ENCODE measurements around the gene OPCML.

The OPCML gene

DNA sequence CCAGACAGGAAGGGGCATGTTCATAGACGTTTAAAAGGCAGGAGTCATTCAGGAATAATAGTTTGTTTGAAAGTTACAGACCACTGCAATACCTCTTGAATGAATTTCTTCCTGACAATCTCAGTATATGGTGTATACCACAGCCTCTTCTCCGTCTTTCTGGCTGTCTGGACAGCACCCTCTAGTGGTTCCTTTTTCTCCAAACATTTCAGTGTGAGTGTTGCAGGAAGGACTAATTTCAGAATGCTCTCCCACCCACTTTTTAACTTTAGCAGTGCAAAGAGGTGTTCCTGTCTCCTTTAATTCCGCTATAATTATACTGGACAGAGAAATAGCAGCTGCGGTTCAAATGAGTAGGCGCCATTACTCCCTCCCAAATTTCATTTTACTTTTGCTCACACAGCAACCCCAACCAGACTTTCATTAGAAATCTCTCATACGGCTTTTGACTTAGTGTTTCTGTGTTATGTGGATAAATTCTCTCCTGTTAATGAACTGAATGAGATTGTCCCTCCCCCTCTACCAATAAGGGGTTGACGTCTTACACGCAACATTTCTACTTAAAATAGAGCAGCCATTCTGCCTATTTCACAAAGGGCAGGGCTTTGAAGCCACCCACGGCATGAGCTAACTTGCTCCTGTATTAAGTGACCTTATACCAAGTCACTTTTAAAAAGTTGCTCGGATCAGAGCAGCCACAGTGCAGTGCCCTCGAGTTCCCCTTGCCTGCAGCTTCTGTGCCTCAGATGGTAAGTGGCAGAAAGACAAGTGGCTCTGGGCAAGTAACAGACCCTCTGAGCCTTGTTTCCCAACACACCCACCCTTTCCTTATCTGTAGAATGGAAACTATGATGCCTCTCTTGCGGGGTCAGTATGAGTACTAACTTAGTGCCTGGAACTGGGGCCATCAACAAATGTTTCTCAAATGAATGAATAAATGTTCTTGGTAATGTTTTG is 368.6 kb downstream of the OPCML start:
- Mint-ChIP-seq H3K27me3 (ENCODE audit: low read depth, poor library complexity) (peaks cover 40% of the 10 kb centered on the region), H3K36me3 (ENCODE audit: low read depth) (no peaks in the 10 kb centered on the region), H3K4me3 (no peak overlapping the region), H3K4me1 (no peaks in the 10 kb centered on the region), H3K9me3 (no peaks in the 10 kb centered on the region), H3K27ac (no peak overlapping the region)
- TF ChIP-seq, protein P1, sequence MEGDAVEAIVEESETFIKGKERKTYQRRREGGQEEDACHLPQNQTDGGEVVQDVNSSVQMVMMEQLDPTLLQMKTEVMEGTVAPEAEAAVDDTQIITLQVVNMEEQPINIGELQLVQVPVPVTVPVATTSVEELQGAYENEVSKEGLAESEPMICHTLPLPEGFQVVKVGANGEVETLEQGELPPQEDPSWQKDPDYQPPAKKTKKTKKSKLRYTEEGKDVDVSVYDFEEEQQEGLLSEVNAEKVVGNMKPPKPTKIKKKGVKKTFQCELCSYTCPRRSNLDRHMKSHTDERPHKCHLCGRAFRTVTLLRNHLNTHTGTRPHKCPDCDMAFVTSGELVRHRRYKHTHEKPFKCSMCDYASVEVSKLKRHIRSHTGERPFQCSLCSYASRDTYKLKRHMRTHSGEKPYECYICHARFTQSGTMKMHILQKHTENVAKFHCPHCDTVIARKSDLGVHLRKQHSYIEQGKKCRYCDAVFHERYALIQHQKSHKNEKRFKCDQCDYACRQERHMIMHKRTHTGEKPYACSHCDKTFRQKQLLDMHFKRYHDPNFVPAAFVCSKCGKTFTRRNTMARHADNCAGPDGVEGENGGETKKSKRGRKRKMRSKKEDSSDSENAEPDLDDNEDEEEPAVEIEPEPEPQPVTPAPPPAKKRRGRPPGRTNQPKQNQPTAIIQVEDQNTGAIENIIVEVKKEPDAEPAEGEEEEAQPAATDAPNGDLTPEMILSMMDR (IDR thresholded peaks at IDR 0.05) = peak; percentile 84
- peak; percentile 21 for DNase-seq

DNA sequence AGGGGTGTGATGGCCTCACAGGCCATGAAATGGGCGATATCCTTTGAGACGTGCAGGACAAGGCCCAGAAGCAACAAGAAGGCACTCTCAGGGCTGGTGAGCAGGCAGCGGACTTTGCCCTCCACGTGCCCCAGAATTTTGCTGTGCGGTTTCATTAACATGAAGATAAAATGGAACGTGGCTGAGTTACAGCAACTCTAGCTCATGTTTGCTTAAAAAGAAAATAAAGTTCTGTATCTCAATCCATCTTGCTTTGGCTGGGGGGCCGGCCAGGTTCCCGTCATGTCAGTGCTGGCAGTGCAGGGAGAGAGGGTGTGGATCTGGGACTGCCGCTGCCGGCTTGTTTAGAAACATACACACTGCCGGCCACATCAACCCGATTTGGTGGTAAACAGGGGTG is 370.1 kb downstream of the OPCML start:
- Mint-ChIP-seq H3K4me1 (no peaks in the 10 kb centered on the region), H3K4me3 (no peak overlapping the region), H3K27me3 (ENCODE audit: low read depth, poor library complexity) (peaks cover 45% of the 10 kb centered on the region), H3K36me3 (ENCODE audit: low read depth) (no peaks in the 10 kb centered on the region), H3K9me3 (no peaks in the 10 kb centered on the region), H3K27ac (no peak overlapping the region)
- no peak for DNase-seq
- TF ChIP-seq, protein P1 (IDR thresholded peaks at IDR 0.05) = no peak

DNA sequence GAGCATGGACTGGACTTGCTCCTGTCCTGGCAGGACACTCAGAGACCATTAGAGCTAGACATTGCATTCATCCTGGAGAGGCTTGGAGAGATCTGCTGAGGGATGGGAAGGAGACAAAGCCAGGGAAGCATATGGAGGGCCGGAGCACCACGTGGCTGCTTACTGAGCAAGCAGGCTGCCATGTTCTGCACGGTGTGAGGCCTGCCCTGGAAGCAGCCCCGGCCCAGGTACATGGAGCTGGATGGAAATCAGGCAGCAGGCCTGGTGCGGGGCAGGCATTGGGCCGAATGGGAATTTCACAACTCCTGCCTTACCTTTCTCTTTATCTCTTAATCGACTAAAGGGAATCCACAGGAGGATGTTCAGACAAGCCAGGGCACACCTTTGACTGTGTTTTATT is 371.5 kb downstream of the OPCML start:
- no peaks in the 10 kb centered on the region for H3K36me3 Mint-ChIP-seq (ENCODE audit: low read depth)
- TF ChIP-seq, protein P1 (IDR thresholded peaks at IDR 0.05) = no peak
- H3K9me3 Mint-ChIP-seq = no peaks in the 10 kb centered on the region
- peaks cover 48% of the 10 kb centered on the region for H3K27me3 Mint-ChIP-seq (ENCODE audit: low read depth, poor library complexity)
- no peak overlapping the region for H3K27ac Mint-ChIP-seq
- DNase-seq = no peak
- no peaks in the 10 kb centered on the region for H3K4me1 Mint-ChIP-seq
- H3K4me3 Mint-ChIP-seq = no peak overlapping the region

DNA sequence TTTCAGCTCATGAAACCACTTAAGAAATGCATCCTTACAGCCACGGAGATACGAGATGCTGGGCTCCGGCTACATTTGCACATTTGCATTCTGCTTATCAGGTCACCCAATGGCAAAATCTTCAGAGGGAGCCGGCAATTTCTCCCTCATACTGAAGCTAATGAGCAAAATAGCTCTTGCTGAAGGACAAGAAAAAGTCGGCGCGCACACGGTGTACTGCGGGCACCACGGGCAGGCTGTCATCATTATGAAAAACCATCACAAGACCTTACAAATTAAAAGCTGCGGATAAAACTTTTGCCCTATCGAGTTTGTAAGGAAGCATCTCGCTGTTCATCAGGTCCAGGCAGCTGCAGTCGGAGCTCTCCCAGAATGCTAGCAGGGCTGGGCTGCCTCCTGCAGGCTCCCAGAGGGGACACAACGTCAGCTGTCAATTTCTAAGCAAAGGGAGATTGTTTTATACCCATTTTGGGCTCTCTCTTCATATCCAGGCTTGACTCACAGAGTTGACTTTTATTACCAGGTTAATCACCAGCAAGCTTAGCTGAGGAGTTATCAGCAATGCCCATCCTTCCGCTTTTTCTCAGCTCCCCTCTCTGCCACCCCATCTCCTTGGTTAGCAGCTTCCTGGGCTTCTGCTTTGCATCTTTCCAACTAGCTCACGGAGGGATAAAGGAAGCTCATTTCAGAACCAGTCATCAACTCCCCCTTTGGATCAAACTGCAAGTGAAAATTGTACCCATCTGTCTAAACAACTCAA is 375.1 kb downstream of the OPCML start:
- Mint-ChIP-seq H3K4me3 (no peak overlapping the region), H3K27ac (no peak overlapping the region), H3K27me3 (ENCODE audit: low read depth, poor library complexity) (peaks cover 66% of the 10 kb centered on the region), H3K36me3 (ENCODE audit: low read depth) (no peaks in the 10 kb centered on the region), H3K4me1 (no peaks in the 10 kb centered on the region), H3K9me3 (no peaks in the 10 kb centered on the region)
- TF ChIP-seq, protein P1 (IDR thresholded peaks at IDR 0.05) = peak; percentile 22
- no peak for DNase-seq

DNA sequence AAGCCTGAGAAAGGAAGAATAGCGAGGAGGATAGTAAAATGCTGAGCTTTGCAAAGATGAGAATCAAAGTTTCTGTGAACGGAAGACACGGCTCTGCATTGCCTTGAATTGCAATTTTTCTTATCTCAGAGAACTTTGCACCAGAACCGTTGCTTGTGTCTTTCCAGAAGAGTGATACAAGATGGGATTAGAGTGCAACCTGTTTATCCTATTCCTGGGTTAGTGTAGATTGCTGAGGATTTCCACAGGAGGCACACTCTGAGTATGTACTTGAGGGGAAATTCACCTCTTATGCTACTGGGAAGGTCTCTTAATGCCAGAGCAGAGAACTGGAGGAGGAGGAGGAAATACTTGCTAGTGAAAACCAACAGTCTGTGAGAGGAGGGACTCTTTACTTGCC is 377.5 kb downstream of the OPCML start:
- Mint-ChIP-seq H3K27ac (no peak overlapping the region), H3K4me3 (no peak overlapping the region)

More for the DNA sequence above, 377.5 kb downstream of the OPCML start:
- no peak for DNase-seq
- Mint-ChIP-seq H3K27me3 (ENCODE audit: low read depth, poor library complexity) (peaks cover 73% of the 10 kb centered on the region), H3K4me1 (no peaks in the 10 kb centered on the region), H3K36me3 (ENCODE audit: low read depth) (no peaks in the 10 kb centered on the region), H3K9me3 (no peaks in the 10 kb centered on the region)
- TF ChIP-seq, protein P1 (IDR thresholded peaks at IDR 0.05) = no peak

All from nephron progenitor cell (in vitro differentiated cells).